ENCODE data around the gene FRG2B. TPM values are rescaled to one million over a fixed set of nuclear protein-coding genes. Genes with fewer than 3 reads are reported as not detected.

Gene FRG2B
- total and polyA plus RNA-seq, 2 of the 13 experiments (the other 11 are each of a cell fraction or from before 2014, with no cell fraction given): not detected

- in situ Hi-C loops (cut with HindIII; ENCODE audit: extremely low pct_ligation_motif_present, low pct_unique_long_range_greater_than_20kb): no loop called here
- TF ChIP-seq RXRA (CRISPR knock-in tag; IDR thresholded peaks at IDR 0.05): no peak
- TF ChIP-seq REL (CRISPR knock-in tag; conservative IDR thresholded peaks at IDR 0.05): no peak
- Histone ChIP-seq H3K9ac (ENCODE audit: insufficient read depth, low read depth, low read length) (no peak overlapping the region), H4K20me1 (ENCODE audit: insufficient read depth, low read length) (no peaks in the 10 kb centered on the region), H3K4me2 (ENCODE audit: low read depth, low read length) (no peak overlapping the region), H3K9me3 (ENCODE audit: low read length) (no peaks in the 10 kb centered on the region), H3K36me3 (replicated peaks in 1 of 2; ENCODE audit: control insufficient read depth in 1 of 2, insufficient read depth in 2 of 2, low read length in 2 of 2) (no peaks in the 10 kb centered on the region), H2AFZ (ENCODE audit: low read length) (no peak overlapping the region), H3K4me3 (replicated peaks in 1 of 3; ENCODE audit: insufficient read depth in 1 of 3, low read depth in 2 of 3, low read length in 3 of 3) (no peak overlapping the region), H3K27me3 (ENCODE audit: control insufficient read depth in 1 of 2, insufficient read depth in 2 of 2, low read length in 2 of 2) (peaks cover 0 to 20% of the 10 kb centered on the region in 2 experiments; a peak in 2 of 5 replicates), H3K27ac (ENCODE audit: extremely low read length, insufficient read depth, low read length) (no peak overlapping the region), H3K79me2 (ENCODE audit: insufficient read depth, low read length) (no peaks in the 10 kb centered on the region), H3K4me1 (ENCODE audit: insufficient read depth, low read length) (no peaks in the 10 kb centered on the region)
- no peak for DNase-seq (ENCODE audit: low spot score)
- BruUV-seq (replicated peaks): no TSS peak
- no peak for ATAC-seq
- no peak for FAIRE-seq
- intact Hi-C loops (cut with micrococcal nuclease; ENCODE audit: unreplicated experiment): no loop called here
- WGBS (ENCODE audit: low lambda C conversion rate): 63% methylated on average over 2 of the region's 7 CpGs
- ChIA-PET POLR2A (no interaction called here), CTCF (ENCODE audit: low intra/inter-chr PET ratio, low total read pairs) (no interaction called here)
These were observed 7.7 kb downstream of the FRG2B start for GRCh38 chr10:133618851-133619250.

DNA sequence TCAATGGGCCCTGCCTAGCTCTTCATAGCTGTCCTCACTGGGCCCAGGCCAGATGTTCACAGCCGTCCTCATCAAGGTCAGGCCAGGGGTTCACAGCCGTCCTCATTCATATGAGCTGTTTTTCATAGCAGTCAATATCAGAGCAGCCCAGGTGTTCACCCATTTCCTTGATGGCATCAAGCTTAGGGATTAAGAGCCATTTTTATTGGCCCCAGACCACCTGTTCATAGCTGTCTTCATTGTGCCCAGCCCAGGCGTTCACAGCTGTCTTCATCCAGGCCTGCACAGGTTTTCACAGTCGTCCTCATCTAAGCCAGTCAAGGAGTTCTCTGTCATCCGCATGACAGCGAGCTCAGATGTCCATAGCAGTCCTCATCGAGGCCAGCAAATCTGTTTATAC is 9.4 kb downstream of the FRG2B start:
- in situ Hi-C loops (cut with HindIII; ENCODE audit: extremely low pct_ligation_motif_present, low pct_unique_long_range_greater_than_20kb) (no loop called here), intact Hi-C loops (cut with micrococcal nuclease; ENCODE audit: unreplicated experiment) (no loop called here)
- DNase-seq (ENCODE audit: low spot score): no peak
- Histone ChIP-seq H3K36me3 (replicated peaks in 1 of 2; ENCODE audit: control insufficient read depth in 1 of 2, insufficient read depth in 2 of 2, low read length in 2 of 2) (no peaks in the 10 kb centered on the region), H3K4me1 (ENCODE audit: insufficient read depth, low read length) (no peaks in the 10 kb centered on the region), H3K4me3 (replicated peaks in 1 of 3; ENCODE audit: insufficient read depth in 1 of 3, low read depth in 2 of 3, low read length in 3 of 3) (no peak overlapping the region), H3K9ac (ENCODE audit: insufficient read depth, low read depth, low read length) (no peak overlapping the region), H3K27ac (ENCODE audit: extremely low read length, insufficient read depth, low read length) (no peak overlapping the region), H3K27me3 (ENCODE audit: control insufficient read depth in 1 of 2, insufficient read depth in 2 of 2, low read length in 2 of 2) (peaks cover 0 to 25% of the 10 kb centered on the region in 2 experiments; a peak in 3 of 5 replicates), H4K20me1 (ENCODE audit: insufficient read depth, low read length) (no peaks in the 10 kb centered on the region), H3K79me2 (ENCODE audit: insufficient read depth, low read length) (no peaks in the 10 kb centered on the region), H3K4me2 (ENCODE audit: low read depth, low read length) (no peak overlapping the region), H3K9me3 (ENCODE audit: low read length) (no peaks in the 10 kb centered on the region), H2AFZ (ENCODE audit: low read length) (no peak overlapping the region)
- ChIA-PET CTCF (ENCODE audit: low intra/inter-chr PET ratio, low total read pairs) (no interaction called here), POLR2A (no interaction called here)
- no peak for FAIRE-seq
- no TSS peak for BruUV-seq (replicated peaks)
- ATAC-seq: no peak
- TF ChIP-seq ZNF232 (CRISPR knock-in tag; IDR thresholded peaks at IDR 0.05; ENCODE audit: borderline replicate concordance): no peak
- TF ChIP-seq AGO2 (optimal IDR thresholded peaks at IDR 0.05; ENCODE audit: low read depth, low read length): no peak
- TF ChIP-seq RAD51 (IDR thresholded peaks at IDR 0.05; ENCODE audit: borderline replicate concordance): no peak
- no peak for TF ChIP-seq RXRB (CRISPR knock-in tag; IDR thresholded peaks at IDR 0.05; ENCODE audit: borderline replicate concordance)
- TF ChIP-seq ZBTB20 (CRISPR knock-in tag; IDR thresholded peaks at IDR 0.05; ENCODE audit: borderline replicate concordance, low read depth): no peak
- TF ChIP-seq TFDP1 (CRISPR knock-in tag; IDR thresholded peaks at IDR 0.05; ENCODE audit: borderline replicate concordance): no peak
- TF ChIP-seq, protein P1, sequence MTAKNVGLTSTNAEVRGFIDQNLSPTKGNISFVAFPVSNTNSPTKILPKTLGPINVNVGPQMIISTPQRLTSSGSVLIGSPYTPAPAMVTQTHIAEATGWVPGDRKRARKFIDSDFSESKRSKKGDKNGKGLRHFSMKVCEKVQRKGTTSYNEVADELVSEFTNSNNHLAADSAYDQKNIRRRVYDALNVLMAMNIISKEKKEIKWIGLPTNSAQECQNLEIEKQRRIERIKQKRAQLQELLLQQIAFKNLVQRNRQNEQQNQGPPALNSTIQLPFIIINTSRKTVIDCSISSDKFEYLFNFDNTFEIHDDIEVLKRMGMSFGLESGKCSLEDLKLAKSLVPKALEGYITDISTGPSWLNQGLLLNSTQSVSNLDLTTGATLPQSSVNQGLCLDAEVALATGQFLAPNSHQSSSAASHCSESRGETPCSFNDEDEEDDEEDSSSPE (CRISPR knock-in tag; IDR thresholded peaks at IDR 0.05): no peak
- TF ChIP-seq ATAD3A (CRISPR knock-in tag; IDR thresholded peaks at IDR 0.05): no peak
- no peak for TF ChIP-seq ARID2 (CRISPR knock-in tag; IDR thresholded peaks at IDR 0.05; ENCODE audit: borderline replicate concordance)
- no peak for TF ChIP-seq ZNF577 (CRISPR knock-in tag; IDR thresholded peaks at IDR 0.05; ENCODE audit: borderline replicate concordance, low read depth)
- 10% methylated on average over 5 of the region's 7 CpGs for WGBS (ENCODE audit: low lambda C conversion rate)

Data from HepG2 (cell line).